GM21360 (cell line): ENCODE data around the gene SCRN1.

Experiments used
- ATAC-seq: cut with Tn5 transposase; IDR thresholded peaks from one replicate; pipeline ENCODE4 v1.9.1; 2021; ENCODE audit warnings: mild to moderate bottlenecking, moderate library complexity; ENCODE audit not compliant: unreplicated experiment

Gene SCRN1

DNA sequence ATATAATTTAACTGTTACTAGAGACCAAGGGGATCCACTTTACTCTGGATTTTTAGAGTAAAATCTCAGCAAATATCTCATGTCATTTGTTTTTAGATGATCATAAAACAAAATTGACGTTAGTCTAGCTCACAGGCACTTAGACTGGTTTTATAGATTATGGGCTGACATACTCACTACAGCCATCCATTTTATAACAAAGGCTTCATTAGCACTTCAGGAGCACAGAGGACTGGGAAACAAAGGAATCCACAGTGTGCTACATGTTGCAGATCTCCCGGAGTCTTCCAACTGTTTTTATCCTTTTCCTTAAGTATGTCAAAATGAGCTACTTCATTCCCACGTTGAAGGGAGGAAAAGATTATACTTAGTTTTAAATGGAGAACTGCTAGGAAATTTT, 15.9 kb upstream of the SCRN1 start:
- ATAC-seq = no peak

DNA sequence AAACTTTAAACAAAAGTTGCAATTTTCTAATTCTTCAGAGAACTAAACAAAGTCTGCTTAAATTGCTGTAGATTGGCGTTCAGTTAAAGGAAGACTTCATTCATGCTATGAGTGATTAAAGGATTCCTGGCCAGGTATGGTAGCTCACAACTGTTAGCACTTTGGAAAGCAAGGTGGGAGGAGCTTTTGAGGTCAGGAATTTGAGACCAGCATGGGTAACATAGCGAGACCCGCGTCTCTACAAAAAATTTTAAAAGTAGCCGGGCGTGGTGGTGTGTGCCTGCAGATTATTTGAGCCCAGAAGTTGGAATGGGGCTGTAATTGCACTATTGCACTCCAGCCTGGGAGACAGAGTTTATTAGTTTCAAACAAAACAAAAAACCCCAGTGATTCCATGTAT, 13.5 kb upstream of the SCRN1 start:
- ATAC-seq = no peak

DNA sequence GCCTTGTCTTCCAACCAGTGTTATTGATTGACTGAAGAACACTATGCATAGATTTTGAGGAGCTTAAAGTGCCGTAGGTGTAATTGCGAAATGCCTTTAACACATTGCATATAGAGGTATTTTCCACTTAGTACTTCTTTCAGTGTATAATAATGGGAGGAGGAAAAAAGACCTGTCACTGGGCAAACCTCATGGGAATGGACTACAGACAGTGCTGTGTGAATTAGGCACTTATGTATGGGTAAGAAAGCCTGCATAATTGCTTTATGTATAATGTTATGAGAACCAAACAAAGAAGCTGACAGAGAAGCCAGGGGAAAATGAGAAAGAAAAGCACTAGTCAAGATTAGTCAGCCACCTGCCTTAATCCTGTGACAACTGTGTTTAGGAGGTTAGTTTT, 12.4 kb upstream of the SCRN1 start:
- ATAC-seq = no peak

DNA sequence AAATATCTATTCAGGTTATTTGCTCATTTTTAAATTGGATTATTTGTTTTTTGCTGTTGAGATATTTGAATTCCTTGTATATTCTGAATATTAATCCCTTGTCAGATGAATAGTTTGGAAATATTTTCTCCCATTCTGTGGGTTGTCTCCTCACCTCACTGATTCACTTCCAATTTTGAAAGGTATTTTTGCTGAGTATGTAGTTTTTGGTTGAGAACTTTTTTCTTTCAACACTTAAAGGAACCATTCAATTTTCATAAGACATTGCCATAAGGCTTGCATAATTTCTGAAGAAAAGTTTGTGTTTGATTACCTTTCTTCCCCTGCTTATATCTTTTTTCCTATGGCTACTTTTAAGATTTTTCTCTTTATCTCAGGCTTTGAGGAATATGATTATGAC, 8.9 kb upstream of the SCRN1 start:
- ATAC-seq = no peak

DNA sequence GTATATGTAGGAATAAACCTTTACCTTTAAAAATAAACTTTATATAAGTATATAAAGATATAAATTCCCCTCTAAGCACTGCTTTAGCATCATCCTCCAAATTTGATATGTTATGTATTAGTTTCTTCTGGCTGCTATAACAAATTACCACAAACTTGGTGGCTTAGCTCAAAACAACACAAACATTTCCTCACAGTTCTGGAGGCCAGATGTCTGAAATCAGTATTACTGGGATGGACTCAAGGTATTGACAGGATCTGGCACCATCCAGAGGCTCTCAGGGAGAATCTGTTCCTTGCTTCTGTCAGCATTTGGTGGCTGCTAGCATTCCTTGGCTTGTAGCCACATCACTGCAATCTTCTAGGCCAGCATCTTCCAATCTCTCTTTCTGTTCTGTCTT, 6.7 kb upstream of the SCRN1 start:
- ATAC-seq = no peak

DNA sequence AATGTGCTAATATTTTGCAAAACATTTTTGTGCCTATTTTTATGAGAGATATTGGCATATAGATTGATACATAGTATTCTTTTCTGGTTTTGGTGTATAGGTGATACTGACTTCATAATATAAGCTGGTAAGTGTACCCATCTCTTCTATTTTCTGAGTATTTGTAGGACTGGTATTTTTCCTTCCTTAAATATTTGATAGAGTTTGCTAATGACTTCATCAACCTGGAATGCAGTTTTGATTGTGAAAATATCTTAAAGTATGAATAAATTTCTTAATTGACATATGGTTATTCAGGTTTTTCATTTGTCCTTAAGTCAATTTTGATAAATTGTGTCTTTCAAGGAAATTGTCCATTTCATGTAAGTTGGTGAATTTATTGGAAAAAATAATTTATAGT, 6.1 kb upstream of the SCRN1 start:
- ATAC-seq = no peak

DNA sequence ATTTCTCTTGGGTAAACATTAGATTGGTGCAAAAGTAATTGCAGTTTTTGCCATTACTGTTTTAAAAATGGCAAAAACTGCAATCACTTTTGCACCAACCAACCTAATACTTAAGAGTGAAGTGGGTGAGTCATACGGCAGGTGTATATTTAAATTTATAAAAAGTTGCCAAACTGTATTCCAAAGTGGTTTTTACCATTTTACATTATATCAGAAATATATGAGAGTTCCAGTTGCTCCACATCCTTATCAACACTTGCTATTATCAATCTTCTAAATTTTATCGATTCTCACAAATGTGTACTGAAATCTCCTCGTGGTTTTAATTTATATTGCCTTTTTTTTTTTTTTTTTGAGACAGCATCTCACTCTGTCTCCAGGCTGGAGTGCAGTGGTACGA, 3.5 kb upstream of the SCRN1 start:
- ATAC-seq = no peak

DNA sequence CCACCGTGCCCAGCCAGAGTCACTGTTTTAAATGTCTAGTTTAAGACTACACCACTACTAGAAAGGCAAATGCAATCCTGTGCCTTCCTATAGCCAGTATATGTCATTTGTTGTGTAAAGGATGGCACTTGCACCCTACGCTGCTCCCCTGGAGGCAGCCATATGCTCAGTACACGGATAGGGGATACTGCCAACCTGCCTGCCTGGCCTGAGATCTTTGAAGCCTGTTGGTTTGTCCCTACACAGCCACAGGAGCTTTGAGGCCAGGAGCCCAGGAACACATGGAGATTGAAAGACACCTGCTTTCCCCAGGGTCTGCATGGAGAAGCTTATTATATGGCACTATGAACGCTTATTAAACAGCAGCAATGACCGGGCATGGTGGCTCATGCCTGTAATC, 2.3 kb upstream of the SCRN1 start:
- no peak for ATAC-seq

DNA sequence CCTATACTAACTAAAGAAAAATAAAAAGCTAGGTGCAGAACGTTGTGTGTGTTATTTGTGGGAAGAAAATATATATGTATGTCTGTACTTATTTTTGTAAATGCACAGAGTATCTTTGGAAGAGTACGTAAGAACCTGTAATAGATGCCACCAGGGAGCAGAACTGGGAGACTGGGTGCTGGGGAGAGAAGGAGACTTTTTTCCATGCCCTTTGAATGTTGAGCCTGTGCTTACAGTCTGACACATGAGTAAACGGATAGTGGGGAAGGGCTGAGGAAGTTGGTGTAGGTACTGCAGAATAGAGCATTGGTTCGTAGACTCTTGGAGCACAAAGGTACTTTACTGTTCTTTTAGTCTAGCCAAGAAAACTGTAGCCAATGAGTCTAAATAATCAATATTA, 1.3 kb upstream of the SCRN1 start:
- no peak for ATAC-seq

DNA sequence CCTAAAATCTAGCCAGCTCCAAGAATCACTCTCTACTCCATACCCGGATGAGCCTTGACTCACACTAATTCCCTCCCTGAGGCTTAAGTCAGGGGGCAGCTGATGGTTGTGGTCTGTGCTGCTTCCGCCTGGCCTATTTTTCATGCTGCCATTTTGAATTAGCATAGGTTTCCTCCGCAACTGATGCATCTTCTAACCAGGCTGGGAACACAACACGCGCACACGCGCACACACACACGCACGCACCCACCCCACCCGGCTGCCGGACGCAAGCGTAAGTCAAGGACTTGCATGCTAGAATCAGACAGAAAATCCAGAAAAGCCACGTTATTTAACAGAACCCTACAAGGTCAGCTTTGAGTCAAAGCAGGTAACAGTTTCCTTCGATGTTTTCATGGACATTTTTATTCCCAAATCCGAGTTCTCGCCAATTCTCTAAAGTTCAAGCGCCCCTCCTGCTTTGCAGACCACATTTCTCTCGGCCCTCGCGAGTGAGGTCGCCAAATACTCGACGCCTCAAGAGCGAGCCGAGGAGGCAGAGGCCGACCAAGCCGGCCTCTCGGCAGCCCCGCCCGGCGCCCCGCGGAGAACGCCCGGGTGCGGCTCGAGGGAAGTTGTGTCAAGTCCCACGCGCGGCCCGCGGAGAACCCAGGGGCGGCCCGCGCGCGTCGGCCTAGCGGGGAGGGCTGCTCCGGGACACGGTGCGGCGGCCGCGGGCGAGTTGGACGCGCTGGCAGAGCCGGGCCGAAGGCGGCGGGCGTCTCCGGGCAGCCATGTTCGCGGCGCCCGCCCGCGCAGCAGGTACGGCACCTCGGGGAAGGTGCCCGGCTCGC, 961 bp downstream of the SCRN1 start:
- peak; percentile 35 for ATAC-seq

DNA sequence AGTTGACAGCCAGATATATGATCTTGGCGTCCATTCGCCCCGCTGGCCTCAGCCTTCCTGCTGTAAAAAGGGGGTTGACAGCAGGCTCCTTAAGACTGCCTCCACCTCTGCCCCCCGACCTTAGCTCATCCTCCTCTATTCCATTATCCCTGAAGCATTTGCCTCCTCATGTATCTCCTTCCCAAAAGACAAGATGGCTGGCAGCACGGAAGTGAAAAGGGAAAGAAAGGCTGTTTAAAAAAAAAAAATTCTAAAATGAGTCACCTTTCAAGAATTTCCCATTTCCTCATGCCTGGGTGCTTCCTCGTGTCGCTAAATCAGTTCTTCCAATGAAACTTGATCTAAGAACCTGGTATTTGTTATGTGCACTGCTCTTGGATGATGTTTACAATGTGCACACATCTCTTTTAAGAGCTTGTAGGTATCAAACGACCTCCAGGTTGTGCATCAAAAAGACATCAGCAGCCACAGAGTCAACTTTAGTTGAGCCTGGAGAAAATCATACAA, 1.7 kb downstream of the SCRN1 start:
- ATAC-seq = no peak

DNA sequence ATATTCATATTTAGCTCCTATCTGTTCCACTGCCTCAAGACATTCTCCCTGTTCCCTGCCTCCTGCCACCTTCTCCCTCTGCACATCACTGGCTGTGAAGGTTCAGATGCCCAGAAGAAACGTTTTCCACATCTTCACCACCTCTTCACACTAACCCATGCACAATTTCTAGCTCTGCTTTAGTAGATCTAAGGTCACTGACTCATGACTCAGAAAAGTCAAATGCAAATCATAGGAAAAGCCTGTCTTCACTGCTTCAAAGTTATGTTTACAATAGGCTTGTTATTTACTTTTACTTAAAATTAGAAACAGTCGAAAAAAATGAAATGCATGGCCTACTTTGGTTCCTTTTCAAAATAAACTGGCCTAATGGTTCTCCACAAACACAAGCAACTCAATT, 2.5 kb downstream of the SCRN1 start:
- no peak for ATAC-seq

DNA sequence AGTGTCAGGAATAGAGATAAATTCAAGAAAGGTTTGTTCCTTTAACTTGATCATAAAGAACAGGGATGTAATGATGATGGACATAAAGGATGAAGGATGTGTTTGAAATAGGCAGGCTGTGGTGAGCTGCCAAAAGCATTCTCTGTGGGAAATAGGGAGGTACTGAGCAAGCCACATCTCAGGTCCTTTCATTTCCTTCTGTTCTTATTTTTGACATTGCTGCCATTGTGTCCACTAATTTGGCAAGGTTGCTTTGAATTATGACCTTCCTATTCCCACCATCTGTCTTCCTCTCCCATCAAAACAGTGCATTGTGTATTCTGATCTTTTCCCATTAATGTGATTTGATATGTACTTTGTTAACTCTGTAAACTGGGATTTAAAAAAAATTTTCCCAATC, 9.4 kb downstream of the SCRN1 start:
- ATAC-seq = no peak

DNA sequence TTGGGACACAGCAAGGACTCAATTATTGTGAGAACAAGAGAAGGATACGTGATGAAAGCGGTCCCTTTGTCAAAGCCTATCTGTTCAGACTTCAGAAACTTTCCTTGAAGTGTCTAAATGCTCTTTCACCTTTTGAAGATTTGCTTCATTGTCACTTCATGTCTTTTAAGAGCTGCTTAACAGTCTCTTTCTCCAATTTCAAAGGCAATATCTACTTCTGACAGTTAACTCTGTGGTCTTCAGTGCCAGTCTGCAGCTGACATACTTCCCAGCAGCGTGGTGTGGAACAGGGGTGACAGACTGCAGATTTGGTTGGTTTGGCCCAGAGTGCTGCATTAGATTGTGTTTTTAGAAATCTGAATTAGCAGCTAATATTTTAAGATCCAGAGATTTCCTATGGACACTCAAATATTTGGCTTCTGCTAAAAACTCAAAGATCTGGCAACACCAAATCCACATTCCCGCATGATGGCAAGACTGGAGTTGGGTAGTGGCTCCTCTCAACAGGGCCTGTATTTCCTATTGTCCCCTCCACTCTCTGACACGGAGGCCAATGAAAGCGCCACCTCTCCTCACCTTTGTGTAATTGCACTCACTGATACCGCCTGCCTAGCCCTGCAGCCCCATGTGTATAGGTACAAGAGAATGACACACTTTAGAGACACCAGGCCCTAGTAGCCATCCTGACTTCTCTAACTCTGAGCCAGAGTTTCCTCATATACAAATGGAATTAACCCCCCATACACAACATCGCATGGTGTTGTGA, 11.5 kb downstream of the SCRN1 start:
- ATAC-seq = no peak

DNA sequence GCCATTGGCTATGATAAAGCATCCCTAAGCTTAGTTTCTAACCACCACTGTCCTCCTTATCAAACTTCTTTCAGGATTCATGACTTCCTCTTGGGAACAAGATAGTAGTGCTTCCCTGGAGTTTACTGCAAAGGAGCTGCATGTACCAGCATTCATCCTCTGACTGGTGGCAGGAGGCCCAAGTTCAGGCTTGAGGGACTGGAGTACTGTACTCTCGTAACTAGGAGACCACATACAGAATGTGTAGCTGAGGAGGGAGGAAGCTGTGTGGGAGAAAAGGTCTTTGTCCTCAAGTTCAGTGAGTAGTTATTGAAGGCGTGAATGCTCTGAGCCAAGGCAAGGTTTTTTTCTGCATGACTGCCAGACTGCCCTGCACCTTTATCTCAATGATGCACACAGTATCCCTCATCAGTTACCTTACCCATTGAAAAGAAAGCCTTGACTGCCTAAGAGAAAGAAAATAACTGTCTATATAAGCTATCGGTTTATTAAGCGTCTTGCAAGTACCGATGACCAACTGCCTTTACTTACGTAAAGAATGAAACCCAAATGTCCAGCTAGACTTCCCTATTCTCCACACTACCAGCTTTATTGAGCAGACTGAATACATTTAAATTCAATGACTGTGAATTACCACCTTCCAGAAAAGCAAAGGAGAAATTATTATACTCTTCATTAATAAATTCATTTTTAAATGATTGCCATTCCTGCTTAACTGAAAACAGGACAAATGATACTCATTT, 12.8 kb downstream of the SCRN1 start:
- no peak for ATAC-seq

DNA sequence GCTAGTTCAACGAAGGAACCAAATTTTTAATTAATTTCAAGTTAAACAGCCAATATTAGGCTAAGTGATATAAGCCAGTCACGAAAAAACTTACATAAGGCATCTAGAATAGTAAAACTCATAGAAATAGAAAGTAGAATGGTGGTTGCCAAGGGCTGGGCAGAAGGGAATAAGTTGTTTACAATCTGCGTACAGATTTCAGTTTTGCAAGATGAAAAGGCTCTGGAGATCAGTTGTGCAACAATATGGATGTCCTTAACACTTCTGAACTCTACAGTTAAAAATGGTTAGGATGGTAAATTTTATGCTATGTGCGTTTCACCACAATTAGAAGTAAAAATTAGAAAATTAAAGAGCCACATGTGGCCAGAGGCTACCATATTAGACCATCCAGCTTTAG, 13.3 kb downstream of the SCRN1 start:
- ATAC-seq = no peak

DNA sequence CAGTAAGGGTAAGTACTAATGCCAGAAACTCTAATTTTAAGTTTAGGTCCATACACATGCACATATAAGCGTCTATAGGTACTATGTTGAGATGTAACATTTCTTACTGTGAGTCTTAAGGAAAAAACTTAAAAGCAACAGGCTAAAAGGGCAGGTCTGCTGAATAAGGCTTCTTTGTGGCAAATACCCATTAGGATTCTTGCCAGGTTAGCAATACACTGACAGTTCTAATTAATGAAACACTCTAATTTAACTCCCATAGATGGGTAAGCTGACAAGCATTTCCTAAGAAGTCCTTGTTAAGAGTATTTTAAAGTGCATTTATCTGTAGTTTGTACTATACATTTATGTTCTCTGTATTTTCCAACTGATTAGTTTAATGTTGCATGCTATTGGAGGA, 14.0 kb downstream of the SCRN1 start:
- no peak for ATAC-seq

DNA sequence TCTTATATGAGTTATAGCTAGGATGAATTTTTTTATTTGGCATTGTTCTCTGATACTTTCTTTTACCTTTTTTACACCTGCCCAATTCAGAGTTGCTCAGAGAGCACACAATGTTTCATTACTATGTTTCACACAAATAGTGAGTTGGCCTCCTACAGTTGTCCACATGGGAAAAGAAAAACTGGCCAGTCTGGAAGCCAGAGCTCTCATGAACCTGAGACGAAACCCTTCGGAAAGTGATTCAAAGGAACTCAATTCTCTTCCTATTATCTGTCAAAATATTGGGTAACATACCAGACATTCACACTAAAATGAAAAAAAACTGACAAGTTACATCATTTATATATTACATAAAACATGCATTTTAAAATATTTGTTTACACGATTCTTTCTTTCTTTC, 15.3 kb downstream of the SCRN1 start:
- no peak for ATAC-seq

DNA sequence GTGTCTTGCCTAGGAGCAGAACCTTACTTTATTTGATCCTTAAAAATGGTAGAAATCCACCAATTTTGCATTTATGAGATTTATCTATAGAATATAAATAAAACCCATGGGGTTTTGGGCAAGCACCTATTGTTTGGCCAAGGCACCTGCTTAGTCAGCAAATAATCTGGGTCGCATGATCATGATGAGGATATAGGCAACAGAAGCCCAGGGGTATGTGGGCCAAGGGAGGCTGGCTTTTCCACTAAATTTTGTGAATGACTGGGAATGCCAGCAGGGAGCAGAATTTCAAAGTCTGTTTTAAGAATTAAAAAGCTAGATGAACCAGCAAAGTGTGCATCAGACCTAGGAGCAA, 17.3 kb downstream of the SCRN1 start:
- no peak for ATAC-seq

DNA sequence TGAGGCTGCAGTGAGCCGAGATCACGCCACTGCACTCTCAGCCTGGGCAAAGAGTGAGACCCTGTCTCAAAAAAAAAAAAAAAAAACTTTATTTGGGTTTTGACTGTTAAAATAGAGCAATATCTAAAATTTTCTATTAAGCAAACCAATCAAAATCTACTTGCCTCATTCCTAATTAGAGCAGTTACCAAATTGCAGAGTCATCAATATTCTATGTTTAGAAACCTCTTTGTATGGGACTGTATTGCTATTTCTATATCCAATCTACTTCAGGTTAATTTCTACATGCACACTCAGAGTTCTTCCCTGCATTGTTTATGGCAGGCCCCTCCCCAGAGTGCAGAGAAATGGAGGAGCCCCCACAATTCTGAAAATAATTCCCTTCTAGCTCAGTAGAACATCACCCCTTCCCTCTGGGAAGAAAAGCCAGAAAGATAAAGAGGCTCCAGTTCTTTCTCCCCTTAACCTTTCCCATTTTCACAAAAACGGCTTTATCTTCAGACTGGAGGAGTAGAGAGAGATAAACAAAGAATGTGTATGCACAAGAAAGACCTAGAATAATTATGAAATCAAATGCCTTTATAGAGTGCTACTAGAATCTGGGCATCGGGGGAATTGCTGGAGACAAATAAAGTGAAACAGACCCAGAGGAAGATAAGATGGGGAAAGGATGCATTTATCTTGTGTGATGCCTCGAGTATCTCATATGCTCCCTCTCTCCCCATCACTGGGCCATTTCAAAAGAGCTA, 17.9 kb downstream of the SCRN1 start:
- no peak for ATAC-seq

DNA sequence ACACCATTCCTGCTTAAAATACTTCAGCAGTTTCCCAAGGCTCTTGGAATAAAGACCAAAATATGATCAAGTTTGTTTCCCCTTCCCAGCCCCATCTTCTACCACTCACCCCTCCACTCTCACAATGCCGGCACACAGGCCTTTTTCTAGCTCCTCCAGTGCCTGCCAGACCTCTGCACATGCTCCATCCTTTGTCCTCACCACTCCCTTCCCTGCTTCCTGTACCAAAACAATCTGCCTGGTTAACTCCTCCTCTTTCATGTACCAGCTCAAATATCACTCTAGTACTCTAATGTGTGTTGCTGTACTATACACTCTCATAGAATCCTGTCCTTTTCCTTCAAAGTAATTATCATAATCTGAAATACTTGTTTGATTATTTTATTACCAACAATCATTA, 19.4 kb downstream of the SCRN1 start:
- no peak for ATAC-seq
